Gastrocnemius medialis (tissue), 4 donors: ENCODE results near the gene RNLS.

Source experiments
- POLR2A ChIP-seq, 2 donors: fragments of 450-650 bp; IDR thresholded peaks; one replicate each; pipeline ENCODE4 v1.6.1; 2017; ENCODE audit warnings: antibody characterized with exemption in 2 of 2, mild to moderate bottlenecking in 2 of 2, moderate library complexity in 2 of 2
- TF ChIP-seq, protein P1 (sequence below), 5 experiments: fragments of 450-650 bp in 3 of 5; fragments of 200-600 bp in 2 of 5; sonication (generic) in 2 of 5; IDR thresholded peaks in 4 of 5; conservative IDR thresholded peaks in 1 of 5; 1 replicate in 4 of 5; 2 replicates in 1 of 5; pipeline ENCODE4 v1.5.1; 2016 to 2019; ENCODE audit warnings: antibody characterized with exemption in 5 of 5, mild to moderate bottlenecking in 3 of 5, moderate library complexity in 3 of 5

DNA sequence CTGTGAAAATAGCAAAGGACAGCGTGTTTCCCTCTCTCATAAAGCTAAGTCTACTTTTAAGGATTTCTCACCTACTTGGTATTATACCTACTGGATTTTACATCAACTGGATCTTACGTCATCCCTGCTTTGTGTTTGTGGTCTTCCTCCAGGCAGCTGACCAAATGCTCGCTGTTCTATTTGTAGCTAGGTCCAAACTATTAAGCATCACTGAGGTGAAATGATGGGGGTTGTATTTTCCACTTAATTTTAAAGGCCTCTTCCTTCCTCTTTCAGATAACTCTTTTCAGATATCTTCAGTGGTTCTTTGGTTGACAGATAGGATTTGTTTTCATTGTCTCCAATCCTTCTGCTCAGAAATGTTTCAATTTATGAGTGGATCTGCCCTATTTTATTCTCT is 169.7 kb downstream of the RNLS start:
- TF ChIP-seq, protein P1, sequence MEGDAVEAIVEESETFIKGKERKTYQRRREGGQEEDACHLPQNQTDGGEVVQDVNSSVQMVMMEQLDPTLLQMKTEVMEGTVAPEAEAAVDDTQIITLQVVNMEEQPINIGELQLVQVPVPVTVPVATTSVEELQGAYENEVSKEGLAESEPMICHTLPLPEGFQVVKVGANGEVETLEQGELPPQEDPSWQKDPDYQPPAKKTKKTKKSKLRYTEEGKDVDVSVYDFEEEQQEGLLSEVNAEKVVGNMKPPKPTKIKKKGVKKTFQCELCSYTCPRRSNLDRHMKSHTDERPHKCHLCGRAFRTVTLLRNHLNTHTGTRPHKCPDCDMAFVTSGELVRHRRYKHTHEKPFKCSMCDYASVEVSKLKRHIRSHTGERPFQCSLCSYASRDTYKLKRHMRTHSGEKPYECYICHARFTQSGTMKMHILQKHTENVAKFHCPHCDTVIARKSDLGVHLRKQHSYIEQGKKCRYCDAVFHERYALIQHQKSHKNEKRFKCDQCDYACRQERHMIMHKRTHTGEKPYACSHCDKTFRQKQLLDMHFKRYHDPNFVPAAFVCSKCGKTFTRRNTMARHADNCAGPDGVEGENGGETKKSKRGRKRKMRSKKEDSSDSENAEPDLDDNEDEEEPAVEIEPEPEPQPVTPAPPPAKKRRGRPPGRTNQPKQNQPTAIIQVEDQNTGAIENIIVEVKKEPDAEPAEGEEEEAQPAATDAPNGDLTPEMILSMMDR (IDR thresholded peaks at IDR 0.05 in 4 of 5, conservative IDR thresholded peaks at IDR 0.05 in 1 of 5) = no peak
- no peak for TF ChIP-seq POLR2A (IDR thresholded peaks at IDR 0.05)
